Lower leg skin (tissue), 4 donors: ENCODE measurements around the gene VPS8. TPM values are rescaled to one million over a fixed set of nuclear protein-coding genes. Genes with fewer than 3 reads are reported as not detected.
A peak's percentile ranks its signal among the peaks of the same experiment; 100 is the strongest.

ENCODE experiments used
- DNase-seq, 2 donors: peaks; one replicate each; pipeline ENCODE4 v3.0.0-alpha.2; 2019; ENCODE audit warnings: low spot score in 2 of 2
- H3K4me3 ChIP-seq: fragments of 200-600 bp; sonication (generic); 2 replicates; pipeline ENCODE4 v1.5.1; 2017; ENCODE audit warnings: mild to moderate bottlenecking, low read depth; ENCODE audit not compliant: poor library complexity, severe bottlenecking
- CTCF ChIP-seq, 3 donors: fragments of 450-650 bp; IDR thresholded peaks; one replicate each; pipeline ENCODE4 v1.5.1; 2016; ENCODE audit warnings: antibody characterized with exemption in 3 of 3, mild to moderate bottlenecking in 3 of 3, moderate library complexity in 2 of 3
- POLR2A ChIP-seq, 2 donors: fragments of 450-650 bp; IDR thresholded peaks; one replicate each; pipeline ENCODE4 v1.6.1; 2016 to 2017; ENCODE audit warnings: antibody characterized with exemption in 2 of 2, mild to moderate bottlenecking in 1 of 2, moderate library complexity in 1 of 2
- WGBS, 2 donors: methylation state at CpG; one replicate each; pipeline ENCODE4 v1.1.5; 2018; 5-methylcytosine and 5-hydroxymethylcytosine counted together
- intact Hi-C: fragments of 100-400 bp; cut with DNase I; formaldehyde crosslinking; loops from one replicate; pipeline ENCODE4 v1.15.0; 2023; ENCODE audit warnings: low total_unique reads
- total RNA-seq, 4 donors: library from RNA; depleted of rRNA; stranded (reverse); fragments of >200 nt; gene quantifications; one replicate each; pipeline ENCODE4 v1.1.0, GENCODE V29; 2016

VPS8 gene
- total RNA-seq, 4 donors from 2014 or later: 31.4 to 67.7 (median 55.1) TPM

GRCh38 chr3:184773283-184774186, 38.4 kb upstream of the VPS8 start:
- no peak for DNase-seq
- no peak overlapping the region for H3K4me3 ChIP-seq
- intact Hi-C loops: no loop called here
- no peak for TF ChIP-seq CTCF (IDR thresholded peaks at IDR 0.05)
- TF ChIP-seq POLR2A (IDR thresholded peaks at IDR 0.05): no peak
- 64 to 70% methylated on average over 43 of the region's 43 CpGs for WGBS, 2 donors

GRCh38 chr3:184776916-184777315, 35.0 kb upstream of the VPS8 start:
- no peak overlapping the region for H3K4me3 ChIP-seq
- WGBS, 2 donors: 92 to 96% methylated on average over 2 of the region's 2 CpGs
- intact Hi-C loops: no loop called here
- DNase-seq: no peak
- no peak for TF ChIP-seq POLR2A (IDR thresholded peaks at IDR 0.05)
- TF ChIP-seq CTCF (IDR thresholded peaks at IDR 0.05): no peak

GRCh38 chr3:184777566-184778356, 34.2 kb upstream of the VPS8 start:
- TF ChIP-seq CTCF (IDR thresholded peaks at IDR 0.05) (peak in 1 of 3 donors; percentile 61), POLR2A (IDR thresholded peaks at IDR 0.05) (no peak)
- DNase-seq: peak; percentile 96 to 98
- 25% methylated on average over 11 of the region's 11 CpGs for whole genome bisulfite sequencing, 2 donors
- H3K4me3 ChIP-seq: no peak overlapping the region
- intact Hi-C loops: no loop called here

GRCh38 chr3:184778426-184779332, 33.3 kb upstream of the VPS8 start:
- intact Hi-C loops: no loop called here
- WGBS, 2 donors: 54 to 59% methylated on average over 26 of the region's 26 CpGs
- no peak for DNase-seq

More at GRCh38 chr3:184778426-184779332, 33.3 kb upstream of the VPS8 start:
- H3K4me3 ChIP-seq: no peak overlapping the region
- TF ChIP-seq POLR2A (IDR thresholded peaks at IDR 0.05) (no peak), CTCF (IDR thresholded peaks at IDR 0.05) (no peak)
